NCI-H2107 treated with DMSO at 0.1 percent for 48 hours (cell line): ENCODE measurements around the gene COX6A1.

Experiments used
- DNase-seq: peaks from one replicate; lab custom pipeline; 2025; ENCODE audit not compliant: unreplicated experiment; lab: John Stamatoyannopoulos, UW

Gene COX6A1

GRCh38 chr12:120490325-120490724, 52.4 kb downstream of the COX6A1 start:
- no peak for DNase-seq
